Measurements from ENCODE around the gene JAML. TPM values are rescaled to one million over a fixed set of nuclear protein-coding genes. Genes with fewer than 3 reads are reported as not detected.

The JAML gene
- total RNA-seq, 1 experiment from 2014 or later = 0.30 TPM

DNA sequence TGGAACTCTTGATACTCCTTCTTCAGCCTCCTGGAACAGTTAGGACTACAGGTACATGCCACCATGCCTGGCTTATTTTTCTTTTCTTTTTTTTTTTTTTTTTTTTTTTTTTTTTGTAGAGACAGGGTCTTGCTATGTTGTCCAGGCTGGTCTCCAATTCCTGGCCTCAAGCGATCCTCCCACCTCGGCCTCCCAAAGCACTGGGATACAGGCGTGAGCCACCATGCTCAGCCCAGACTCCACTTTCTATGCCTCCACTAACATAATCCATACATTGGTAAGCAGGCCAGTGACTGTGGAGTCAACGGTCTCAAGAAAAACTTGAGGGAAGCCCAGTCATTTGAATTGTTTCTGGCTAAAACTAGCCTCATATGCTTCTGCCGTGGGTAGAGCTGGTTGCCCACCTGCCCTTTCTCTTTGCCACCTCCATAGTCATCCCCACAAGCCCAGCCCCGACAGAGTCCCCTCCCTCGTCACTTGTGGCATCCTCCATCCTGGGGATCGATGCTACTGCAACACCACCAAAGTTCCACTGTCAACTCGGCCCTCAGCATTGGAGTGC is 50.7 kb downstream of the JAML start (continued):
- TF ChIP-seq, protein P1, sequence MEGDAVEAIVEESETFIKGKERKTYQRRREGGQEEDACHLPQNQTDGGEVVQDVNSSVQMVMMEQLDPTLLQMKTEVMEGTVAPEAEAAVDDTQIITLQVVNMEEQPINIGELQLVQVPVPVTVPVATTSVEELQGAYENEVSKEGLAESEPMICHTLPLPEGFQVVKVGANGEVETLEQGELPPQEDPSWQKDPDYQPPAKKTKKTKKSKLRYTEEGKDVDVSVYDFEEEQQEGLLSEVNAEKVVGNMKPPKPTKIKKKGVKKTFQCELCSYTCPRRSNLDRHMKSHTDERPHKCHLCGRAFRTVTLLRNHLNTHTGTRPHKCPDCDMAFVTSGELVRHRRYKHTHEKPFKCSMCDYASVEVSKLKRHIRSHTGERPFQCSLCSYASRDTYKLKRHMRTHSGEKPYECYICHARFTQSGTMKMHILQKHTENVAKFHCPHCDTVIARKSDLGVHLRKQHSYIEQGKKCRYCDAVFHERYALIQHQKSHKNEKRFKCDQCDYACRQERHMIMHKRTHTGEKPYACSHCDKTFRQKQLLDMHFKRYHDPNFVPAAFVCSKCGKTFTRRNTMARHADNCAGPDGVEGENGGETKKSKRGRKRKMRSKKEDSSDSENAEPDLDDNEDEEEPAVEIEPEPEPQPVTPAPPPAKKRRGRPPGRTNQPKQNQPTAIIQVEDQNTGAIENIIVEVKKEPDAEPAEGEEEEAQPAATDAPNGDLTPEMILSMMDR (IDR thresholded peaks at IDR 0.05 in 2 of 3, conservative IDR thresholded peaks at IDR 0.05 in 1 of 3; ENCODE audit: borderline replicate concordance in 1 of 3, insufficient read depth in 1 of 3, low read depth in 2 of 3, low read length in 2 of 3) = no peak

DNA sequence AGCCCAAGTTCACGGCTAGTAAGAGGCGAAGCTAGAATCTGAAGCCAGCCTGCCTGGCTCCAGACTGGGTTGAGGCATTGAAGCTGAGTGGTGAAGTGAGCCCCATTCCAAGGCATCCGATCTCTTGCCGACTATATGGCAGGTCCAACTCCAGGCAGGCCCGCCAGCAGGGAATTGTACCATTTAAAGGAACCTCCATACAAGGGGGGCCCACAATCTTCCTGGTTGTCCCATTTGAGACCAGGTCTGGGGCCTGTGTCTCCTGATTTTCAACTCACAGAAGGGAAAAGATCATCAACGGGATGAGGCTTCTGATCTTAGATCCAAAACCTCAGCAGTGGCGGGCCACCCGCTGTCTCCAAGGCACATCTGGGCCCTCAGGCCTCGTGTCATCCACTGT is 52.5 kb downstream of the JAML start:
- H3K9ac ChIP-seq (ENCODE audit: low read length) = no peak overlapping the region
- CTCF ChIA-PET = interaction anchor here (0.6 to 2.9 kb wide), 19 partner anchors 8 to 1416 kb away, joined by 3 to 18 read pairs (median 5); partner anchors contain the start of gene SCN4B
- POLR2A ChIA-PET = interaction anchor here (0.8 kb wide), 1 partner anchor 46 kb away, joined by 3 read pairs; no protein-coding TSS in a partner anchor
- no peaks in the 10 kb centered on the region for H3K79me2 ChIP-seq (ENCODE audit: insufficient read depth, low read length)
- H3K36me3 ChIP-seq (ENCODE audit: control insufficient read depth in 1 of 2, insufficient read depth in 2 of 2, low read length in 2 of 2) = no peaks in the 10 kb centered on the region
- RAD21 ChIA-PET (ENCODE audit: low non-redundant PET in 1 of 2, low total read pairs in 2 of 2, uncharacterized antibody in 2 of 2, unreplicated experiment in 2 of 2) = interaction anchor here (0.8 to 1.6 kb wide), 6 partner anchors 16 to 139 kb away, joined by 3 to 6 read pairs (median 4); partner anchors contain the start of gene SCN4B (in 1 of the 2)
- H3K27ac ChIP-seq (ENCODE audit: low read depth, low read length) = no peak overlapping the region
- no peak overlapping the region for H2AFZ ChIP-seq (ENCODE audit: low read depth, low read length, poor library complexity, severe bottlenecking)
- H4K20me1 ChIP-seq (ENCODE audit: insufficient read depth) = no peaks in the 10 kb centered on the region
- no peaks in the 10 kb centered on the region for H3K9me2 ChIP-seq (ENCODE audit: insufficient read depth)
- no TSS peak for BruUV-seq (replicated peaks)
- no peaks in the 10 kb centered on the region for H3K9me3 ChIP-seq (ENCODE audit: control insufficient read depth in 1 of 2, insufficient read depth in 1 of 2, low read depth in 1 of 2, low read length in 2 of 2)
- H3K27me3 ChIP-seq (ENCODE audit: insufficient read depth, low read length) = no peaks in the 10 kb centered on the region
- H3K4me3 ChIP-seq (replicated peaks in 1 of 2; ENCODE audit: low read depth in 1 of 2, low read length in 2 of 2) = no peak overlapping the region
- intact Hi-C loops (cut with micrococcal nuclease) = loop anchor here (5.0 kb wide), 1 partner anchor 365 kb away; no protein-coding TSS in a partner anchor
- ATAC-seq (no peak), DNase-seq (ENCODE audit: low read depth, low spot score) (no peak)
- no peak for TF ChIP-seq POLR2AphosphoS5 (IDR thresholded peaks at IDR 0.05; ENCODE audit: low read depth, low read length)
- TF ChIP-seq POLR2A (IDR thresholded peaks at IDR 0.05; ENCODE audit: borderline replicate concordance, extremely low read depth, insufficient read depth, insufficient read length) = no peak
- no peak for TF ChIP-seq SRF (IDR thresholded peaks at IDR 0.05; ENCODE audit: low read depth)
- TF ChIP-seq TCF7L2 (IDR thresholded peaks at IDR 0.05; ENCODE audit: borderline replicate concordance, extremely low read depth, insufficient read depth, insufficient read length) = no peak
- TF ChIP-seq ZNF274 (IDR thresholded peaks at IDR 0.05; ENCODE audit: low read depth, low read length) = no peak
- no peak for TF ChIP-seq ELF1 (IDR thresholded peaks at IDR 0.05; ENCODE audit: borderline replicate concordance, low read depth)
- TF ChIP-seq EZH2 (IDR thresholded peaks at IDR 0.05) = no peak
- TF ChIP-seq, protein P2, sequence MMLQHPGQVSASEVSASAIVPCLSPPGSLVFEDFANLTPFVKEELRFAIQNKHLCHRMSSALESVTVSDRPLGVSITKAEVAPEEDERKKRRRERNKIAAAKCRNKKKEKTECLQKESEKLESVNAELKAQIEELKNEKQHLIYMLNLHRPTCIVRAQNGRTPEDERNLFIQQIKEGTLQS (IDR thresholded peaks at IDR 0.05) = no peak
- TF ChIP-seq EGR1 (IDR thresholded peaks at IDR 0.05; ENCODE audit: low read depth) = no peak
- H3K4me1 ChIP-seq (ENCODE audit: control insufficient read depth in 1 of 2, insufficient read depth in 2 of 2, low read length in 2 of 2) = peaks cover 0 to 7% of the 10 kb centered on the region in 2 experiments; a peak in 1 of 4 replicates
- H3K4me2 ChIP-seq (ENCODE audit: low read length) = no peak overlapping the region
